NB4 (cell line): Measurements from ENCODE around the gene FSTL3.
A peak's percentile ranks its signal among the peaks of the same experiment; 100 is the strongest.

Experiments
- DNase-seq: peaks from one replicate; pipeline ENCODE4 v3.0.0; 2010; ENCODE audit warnings: low read depth
- H3K4me3 ChIP-seq: one replicate; pipeline ENCODE4 v1.5.1; 2011; ENCODE audit warnings: mild to moderate bottlenecking, low read depth, low read length, moderate library complexity
- CTCF ChIP-seq: IDR thresholded peaks from one replicate; pipeline ENCODE4 v1.5.1; 2012; ENCODE audit warnings: low read depth, low read length
- MAX ChIP-seq: IDR thresholded peaks from 2 replicates; pipeline ENCODE4 v1.6.1; 2011; ENCODE audit warnings: low read depth, low read length
- MYC ChIP-seq: IDR thresholded peaks from 2 replicates; pipeline ENCODE4 v1.6.1; 2011; ENCODE audit warnings: low read depth, low read length
- POLR2A ChIP-seq: IDR thresholded peaks from 2 replicates; pipeline ENCODE4 v1.6.1; 2011; ENCODE audit warnings: mild to moderate bottlenecking; ENCODE audit not compliant: insufficient read length; ENCODE audit errors: extremely low read depth

FSTL3 gene

GRCh38 chr19:640161-640558 lies 36.0 kb upstream of the FSTL3 start:
- H3K4me3 ChIP-seq = no peak overlapping the region
- no peak for DNase-seq
- TF ChIP-seq MAX (no peak), CTCF (no peak), POLR2A (no peak), MYC (no peak)

- no peak for DNase-seq
- no peak for TF ChIP-seq MYC
- no peak for TF ChIP-seq POLR2A
- no peak for TF ChIP-seq MAX
- TF ChIP-seq CTCF = no peak
- H3K4me3 ChIP-seq = no peak overlapping the region
Observed at GRCh38 chr19:640606-641189, 35.5 kb upstream of the FSTL3 start.

DNA sequence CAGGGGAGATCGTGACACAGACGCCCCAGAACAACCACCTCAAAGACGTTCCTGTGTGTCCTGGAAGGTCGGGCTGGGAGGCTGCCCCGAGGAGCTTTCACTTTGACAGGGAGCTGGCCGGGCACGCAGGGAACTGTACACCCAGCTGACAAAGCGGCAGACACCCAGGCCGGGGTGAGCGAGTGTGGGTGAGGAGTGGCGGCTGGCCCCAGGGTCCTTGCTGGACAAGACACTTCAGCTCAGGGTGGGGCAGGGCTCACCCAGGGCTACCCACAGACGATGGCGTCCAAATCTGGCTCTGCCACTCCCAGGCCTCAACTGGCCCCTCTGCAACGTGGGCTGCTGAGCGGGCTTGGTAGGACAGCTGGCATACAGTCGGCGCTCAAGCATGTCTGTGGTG lies 34.5 kb upstream of the FSTL3 start:
- no peak for DNase-seq
- no peak for TF ChIP-seq POLR2A
- no peak for TF ChIP-seq MYC
- no peak for TF ChIP-seq CTCF
- no peak for TF ChIP-seq MAX
- H3K4me3 ChIP-seq = no peak overlapping the region

DNA sequence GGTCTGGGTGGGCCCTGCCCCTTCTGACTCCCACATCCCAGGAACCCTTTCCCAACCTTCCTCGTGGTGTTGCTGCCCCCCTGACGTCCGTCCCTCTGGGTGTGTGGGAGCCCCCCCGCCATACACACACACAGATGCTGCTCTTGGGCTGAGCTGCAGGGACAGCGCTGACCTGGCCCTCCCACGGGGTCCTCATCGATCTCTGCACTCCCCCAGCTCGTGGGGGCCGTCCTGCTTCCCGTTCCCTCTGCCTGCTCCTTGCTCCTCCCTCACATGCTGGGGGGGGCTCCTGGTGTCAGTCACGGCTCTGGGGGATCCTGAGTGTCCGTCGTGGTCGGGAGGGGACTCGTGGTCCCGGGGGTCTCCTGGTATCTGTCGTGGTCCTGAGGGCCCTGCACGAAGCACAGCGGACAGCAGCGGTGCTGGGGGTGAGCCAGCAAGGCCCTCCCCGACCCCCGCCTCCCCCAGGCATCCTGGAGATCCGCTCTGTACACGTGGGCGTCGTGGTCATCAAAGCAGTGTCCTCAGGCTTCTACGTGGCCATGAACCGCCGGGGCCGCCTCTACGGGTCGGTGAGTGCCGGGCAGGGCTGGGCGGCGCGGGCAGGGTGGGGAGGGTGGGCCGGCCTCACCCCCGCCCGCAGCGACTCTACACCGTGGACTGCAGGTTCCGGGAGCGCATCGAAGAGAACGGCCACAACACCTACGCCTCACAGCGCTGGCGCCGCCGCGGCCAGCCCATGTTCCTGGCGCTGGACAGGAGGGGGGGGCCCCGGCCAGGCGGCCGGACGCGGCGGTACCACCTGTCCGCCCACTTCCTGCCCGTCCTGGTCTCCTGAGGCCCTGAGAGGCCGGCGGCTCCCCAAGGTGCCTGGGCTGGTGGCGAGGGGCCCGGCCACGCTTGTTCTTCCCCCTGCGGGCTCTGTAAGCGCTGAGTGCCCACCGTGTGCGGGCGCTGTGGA lies 33.1 kb upstream of the FSTL3 start:
- no peak for TF ChIP-seq MYC
- TF ChIP-seq MAX = no peak
- H3K4me3 ChIP-seq = no peak overlapping the region
- peak; percentile 44 for DNase-seq

DNA sequence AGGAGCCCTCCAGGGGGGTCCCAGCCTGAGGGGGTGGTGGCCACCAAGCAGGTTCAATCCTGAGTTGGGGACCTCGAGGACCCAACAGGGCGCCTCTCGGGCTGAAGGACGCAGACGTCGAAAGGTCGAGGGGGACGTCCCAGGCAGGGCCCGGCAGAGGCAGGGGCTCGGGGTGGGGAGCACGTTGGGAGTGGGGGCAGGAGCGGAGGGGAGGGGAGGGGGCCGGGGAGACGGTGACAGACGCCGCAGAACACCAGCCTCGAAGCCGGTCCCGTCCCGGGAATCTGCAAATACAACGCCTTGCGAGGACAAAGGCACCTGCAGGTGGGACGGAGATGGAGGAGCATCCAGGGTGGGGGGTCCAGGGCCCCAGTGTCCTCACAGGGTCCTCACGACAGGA lies 32.5 kb upstream of the FSTL3 start:
- H3K4me3 ChIP-seq = no peak overlapping the region
- no peak for TF ChIP-seq MAX
- no peak for TF ChIP-seq POLR2A
- TF ChIP-seq CTCF = no peak
- no peak for TF ChIP-seq MYC
- no peak for DNase-seq

DNA sequence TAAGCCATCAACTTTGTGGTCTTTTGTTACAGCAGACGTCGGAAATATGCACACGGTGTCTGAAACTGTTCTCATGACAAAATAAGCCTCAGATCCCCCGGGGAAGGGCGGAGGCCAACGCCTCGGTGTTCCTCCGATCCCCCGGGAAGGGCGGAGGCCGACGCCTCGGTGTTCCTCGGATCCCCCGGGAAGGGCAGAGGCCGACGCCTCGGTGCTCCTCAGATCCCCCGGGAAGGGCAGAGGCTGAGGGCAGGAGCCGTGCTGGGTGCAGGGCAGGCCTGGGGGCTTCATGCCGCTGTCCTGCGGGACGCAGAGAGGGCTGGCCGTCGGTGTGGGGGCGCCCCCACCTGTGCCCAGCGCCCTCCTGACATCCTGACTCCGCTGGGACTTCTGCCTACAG lies 31.8 kb upstream of the FSTL3 start:
- DNase-seq = no peak
- no peak overlapping the region for H3K4me3 ChIP-seq
- TF ChIP-seq POLR2A = no peak
- TF ChIP-seq MYC = no peak
- TF ChIP-seq CTCF = no peak
- no peak for TF ChIP-seq MAX
